GM18519 (cell line): ENCODE measurements around the gene MYO5B.

Experiments
- ATAC-seq: cut with Tn5 transposase; IDR thresholded peaks from one replicate; pipeline ENCODE4 v1.9.1; 2021; ENCODE audit warnings: mild to moderate bottlenecking, moderate library complexity; ENCODE audit not compliant: unreplicated experiment, low FRiP score

Gene MYO5B

DNA sequence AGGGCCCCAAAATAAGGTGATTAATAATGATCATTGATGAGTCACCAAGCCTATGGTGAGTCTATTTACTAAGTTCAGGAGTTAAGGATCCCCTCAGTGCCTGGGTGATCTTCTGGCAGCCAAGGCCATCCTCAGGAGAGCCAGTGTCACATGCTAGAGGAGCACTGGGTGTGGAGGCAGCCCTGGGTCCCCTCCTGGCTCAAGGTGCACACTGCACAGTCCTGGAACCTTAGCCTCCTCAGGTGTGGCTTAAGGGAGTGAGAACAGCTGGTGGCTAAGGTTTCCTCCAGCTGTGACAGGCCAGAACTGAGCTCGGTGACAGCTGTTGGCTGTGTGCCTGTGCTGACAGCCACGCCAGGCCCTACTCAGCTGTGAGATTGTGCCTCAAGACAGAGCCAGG lies 329.5 kb downstream of the MYO5B start:
- ATAC-seq = no peak

DNA sequence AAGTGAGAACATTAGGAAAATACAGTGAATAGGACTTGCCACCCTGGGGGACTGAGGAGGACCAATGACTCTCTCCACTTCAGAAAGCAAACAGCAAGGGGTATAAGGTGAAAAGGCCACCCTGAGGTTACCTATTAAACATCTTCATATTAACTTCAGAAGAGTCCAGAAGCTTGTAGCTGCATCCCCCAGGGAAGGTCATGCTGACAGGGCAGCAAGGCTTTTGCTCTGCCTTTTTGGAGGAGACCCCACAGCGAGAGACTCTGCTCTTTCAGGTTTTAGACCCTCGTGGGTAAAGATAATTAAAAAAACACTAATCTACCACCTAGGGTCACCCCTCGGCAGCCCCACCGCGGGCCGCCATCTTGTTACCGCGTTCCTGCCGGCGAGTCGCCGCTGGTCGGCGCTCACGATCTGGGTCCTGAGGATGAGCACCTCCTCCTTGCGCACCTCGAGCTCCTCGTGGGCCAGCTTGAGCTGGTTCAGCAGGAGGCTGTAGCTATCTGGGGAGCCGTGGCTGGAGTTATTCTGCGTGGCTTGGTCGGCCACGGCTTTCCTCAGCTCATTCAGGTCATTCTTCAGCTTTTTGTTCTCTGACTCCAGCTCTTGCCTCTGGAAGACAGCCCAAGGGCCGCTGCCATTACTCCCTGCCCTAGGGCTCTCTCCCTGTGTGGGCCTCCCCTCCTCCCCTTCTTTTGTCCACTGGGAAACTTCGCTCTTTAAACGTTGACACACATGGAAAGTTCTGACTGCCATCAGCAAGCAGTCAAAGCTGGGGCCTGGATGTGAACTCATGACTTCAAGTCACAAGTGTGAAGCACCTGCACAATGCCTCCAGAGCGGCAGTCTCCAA lies 331.0 kb downstream of the MYO5B start:
- no peak for ATAC-seq

DNA sequence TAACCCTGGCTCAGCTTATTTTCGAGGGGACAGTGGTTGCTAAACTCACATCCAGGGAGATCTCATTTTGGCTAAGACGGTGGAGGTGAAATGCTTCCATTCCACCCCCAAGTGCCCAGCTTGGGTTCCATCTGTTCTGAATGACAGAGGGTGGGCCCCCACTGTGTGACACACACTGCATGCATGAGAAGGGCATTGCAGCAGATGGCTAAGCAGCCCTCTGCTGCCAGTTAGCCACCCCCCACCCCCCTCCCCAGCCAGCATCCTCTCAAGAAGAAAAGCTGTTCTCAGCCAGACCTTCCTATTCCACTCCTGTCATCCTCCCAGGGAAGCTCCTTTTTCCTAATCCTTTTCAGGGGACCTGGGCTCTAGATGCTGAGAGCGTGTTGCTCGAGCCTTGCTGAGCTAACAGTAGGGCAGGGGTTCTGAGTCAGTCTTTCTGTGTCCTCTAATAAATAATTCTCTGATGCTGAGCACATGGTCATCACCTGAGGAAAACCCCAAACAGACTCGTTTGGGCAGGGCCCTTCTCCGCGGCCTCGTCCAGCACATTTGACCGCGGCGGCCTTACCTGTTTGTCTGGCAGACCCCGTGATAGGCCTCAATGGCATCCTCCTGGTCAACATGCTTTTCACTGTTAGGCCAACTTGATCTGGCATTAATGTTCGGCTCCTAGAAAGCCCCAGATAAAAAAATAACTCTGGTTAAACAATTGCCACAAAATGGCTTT lies 332.1 kb downstream of the MYO5B start:
- no peak for ATAC-seq

DNA sequence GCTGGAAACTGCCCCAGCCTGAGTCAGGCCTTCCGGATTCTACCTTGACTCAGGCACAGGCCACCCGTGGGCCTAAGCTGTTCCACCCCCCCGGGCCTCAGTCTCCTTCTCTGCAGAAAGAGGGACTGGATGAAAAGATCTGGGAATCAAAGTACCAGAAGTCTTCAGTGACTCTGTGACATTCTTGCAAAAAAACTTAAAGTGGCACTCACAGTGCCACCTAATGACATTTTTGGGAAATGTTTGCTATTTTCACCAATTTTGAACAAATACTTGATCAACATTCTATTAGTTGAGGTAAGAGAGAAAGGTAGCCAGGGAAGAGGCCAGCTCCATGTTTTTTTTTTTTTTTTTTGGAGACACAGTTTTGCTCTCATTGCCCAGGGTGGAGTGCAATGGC lies 333.3 kb downstream of the MYO5B start:
- no peak for ATAC-seq

DNA sequence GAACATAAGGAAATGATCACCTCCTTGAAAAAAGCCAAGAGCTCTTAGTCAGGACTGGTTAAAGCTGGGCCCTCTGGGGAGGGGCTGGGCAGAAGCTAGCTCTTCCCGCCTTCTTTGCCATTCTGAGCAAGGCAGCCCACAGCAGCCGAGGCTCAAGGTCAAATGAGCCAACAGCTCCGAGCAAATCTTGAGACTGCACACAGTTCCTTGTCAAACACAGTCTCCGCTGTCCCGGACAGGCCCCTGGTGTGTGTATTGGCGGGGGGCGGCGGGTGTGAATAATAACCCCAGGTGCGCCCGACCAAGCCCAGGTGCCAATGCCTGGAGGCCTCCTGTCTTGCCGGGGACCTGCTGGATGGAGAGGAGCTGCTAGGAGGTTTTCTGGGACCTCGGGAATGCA lies 335.2 kb downstream of the MYO5B start:
- ATAC-seq = no peak

DNA sequence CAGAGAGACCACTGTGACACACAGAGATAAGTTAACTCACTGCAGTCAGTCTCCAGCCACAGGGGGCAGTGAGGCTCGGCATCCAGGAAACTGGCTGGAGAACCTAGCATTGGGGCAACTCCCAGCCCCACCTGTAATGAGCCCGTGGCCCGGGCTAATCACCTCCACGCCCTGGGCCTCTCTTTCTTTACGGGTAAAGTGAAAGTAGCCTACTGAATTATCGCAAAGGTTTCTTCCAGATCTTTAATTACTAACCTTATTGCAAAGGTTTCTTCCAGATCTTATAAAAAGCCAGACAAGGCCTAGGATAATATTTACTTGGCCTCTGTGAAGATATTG lies 336.0 kb downstream of the MYO5B start:
- ATAC-seq = no peak

DNA sequence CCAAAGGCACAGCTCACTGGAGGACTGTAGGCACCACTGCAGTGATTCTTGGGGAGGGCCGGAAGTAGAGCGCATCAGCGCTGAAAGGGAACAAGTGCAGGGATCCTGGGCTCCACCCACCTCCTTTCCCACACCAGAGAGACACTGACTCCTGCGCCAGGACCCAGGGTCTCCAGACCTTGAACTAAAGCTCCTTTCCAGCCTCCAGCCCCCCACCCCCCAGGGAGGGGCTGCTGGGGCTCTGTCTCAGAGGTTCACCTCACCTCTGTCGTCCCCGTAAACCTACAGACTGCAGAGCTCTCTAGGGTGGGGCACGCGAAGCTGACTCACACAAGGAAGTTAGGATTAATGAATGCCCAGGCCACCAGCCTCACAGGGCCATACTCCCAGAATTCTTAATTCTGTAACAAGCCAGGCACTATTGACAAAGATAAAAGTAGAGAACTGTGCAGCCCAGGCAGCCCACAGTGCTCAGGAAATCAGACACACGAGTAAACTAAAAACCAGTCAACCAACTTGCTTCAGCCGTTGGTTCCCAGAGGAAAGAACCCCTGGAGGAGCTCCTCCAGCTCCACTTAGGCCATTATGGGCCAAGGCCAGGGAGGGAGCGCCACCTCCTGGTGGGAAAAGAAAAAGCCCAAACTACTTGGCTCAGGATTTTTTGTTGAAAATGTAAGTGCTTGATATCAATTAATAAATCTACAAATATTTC lies 336.5 kb downstream of the MYO5B start:
- no peak for ATAC-seq

DNA sequence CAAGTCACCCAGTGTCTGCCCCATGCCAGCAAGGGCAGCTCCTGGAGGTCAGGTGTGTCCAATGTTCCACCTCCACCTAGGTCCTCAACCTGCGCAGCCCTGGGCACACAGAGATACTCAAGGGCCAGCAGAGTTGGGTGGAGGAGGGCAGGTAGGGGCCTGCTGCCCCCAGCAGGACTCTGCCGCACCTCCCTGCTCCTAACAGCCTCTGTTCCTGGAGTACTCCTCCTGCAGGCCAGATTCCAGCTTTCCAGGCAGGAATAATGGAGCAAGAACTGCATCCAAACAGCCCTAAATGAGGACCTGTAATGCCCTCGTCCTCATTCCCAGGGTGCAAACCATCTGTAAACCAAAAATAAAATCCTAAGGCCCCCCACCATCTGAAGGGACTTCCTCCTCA lies 337.2 kb downstream of the MYO5B start:
- ATAC-seq = no peak

DNA sequence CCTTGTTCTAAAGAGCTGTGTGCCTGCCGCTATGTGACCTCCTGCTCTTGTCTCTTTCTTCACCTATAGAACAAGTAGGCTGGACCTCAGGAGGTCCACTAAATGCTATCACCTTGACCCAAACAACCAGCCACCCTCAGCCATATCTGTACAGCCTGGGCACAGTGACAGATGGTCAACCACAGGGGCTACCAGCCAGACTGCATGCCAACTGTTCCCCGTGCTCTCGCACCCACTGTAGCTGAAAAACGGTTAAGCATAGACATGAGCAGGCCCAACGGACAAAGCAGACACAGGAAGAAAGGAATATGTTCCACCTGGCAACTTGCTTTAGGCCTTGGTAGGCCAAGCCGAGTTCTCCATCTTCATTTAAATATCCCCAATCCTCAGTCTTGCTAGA lies 338.5 kb downstream of the MYO5B start:
- no peak for ATAC-seq

DNA sequence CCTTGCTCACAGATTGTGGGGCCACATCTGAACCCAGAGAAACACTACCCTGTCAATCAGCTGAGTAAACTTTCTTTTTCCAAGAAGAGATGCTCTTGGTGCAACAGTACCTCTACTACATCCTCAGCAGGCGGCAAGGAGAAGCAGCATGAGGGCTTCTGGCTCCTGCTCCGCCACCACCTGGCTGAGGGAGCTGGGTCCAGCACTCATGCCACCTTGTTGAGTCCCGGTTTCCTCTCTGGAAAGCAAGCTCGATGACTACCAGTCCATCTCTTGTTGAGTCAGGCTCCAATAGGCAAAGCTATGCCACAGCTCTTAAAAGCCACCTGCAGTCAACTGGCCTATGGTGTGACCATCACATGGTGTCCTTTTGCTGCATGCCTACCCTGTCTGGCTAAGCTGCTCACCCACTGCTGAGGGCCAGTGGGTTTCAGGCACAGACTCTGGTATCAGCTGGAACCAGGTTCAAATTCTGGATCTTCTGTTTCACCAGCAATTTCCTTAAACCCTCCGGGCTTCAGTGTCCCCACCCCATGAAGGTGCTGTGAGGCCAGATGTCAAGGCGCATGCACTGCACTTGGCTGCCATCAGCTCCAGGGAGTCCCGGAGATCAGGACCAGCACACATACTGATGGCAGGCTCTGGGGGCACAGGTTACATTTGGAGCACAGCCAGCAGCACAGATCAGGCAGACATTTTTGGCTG lies 339.1 kb downstream of the MYO5B start:
- ATAC-seq = no peak

DNA sequence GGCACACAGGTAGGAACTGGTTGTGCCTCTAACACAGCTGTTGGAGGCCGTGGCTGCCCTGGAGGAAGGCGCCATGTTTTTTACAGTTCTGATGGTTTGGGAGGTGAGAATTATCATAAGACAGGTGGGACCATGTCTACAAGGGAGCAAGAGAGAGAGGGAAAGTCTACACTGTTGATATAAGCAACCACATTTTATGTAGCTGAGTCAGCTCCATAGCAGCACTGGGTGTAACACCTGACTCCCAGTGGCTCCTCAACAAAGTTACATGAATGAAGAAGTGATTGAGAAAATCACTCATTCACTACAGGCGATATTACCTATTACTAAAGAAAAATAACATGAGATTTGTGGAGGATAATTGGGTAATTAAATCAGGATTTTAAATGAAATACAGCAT lies 340.3 kb downstream of the MYO5B start:
- ATAC-seq = no peak

DNA sequence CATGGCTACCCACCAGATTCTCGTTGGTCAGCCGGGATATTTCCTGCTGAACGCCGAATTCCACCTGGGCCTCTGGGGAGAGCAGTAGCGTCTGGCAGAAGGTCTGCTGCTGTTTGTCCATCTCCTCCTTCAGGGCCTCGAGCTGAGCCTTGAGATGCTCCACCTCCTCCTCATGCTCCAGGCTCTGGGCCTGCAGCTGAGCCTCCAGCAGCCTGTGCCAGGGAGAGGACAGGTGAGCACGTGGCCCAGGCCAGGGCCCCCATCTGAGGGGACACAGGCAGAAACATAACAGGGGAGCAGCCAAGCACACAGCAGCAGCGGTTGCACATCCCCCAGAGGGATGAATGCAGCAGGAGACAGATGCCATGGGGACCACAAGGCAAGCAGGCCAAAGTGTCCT lies 341.5 kb downstream of the MYO5B start:
- no peak for ATAC-seq

DNA sequence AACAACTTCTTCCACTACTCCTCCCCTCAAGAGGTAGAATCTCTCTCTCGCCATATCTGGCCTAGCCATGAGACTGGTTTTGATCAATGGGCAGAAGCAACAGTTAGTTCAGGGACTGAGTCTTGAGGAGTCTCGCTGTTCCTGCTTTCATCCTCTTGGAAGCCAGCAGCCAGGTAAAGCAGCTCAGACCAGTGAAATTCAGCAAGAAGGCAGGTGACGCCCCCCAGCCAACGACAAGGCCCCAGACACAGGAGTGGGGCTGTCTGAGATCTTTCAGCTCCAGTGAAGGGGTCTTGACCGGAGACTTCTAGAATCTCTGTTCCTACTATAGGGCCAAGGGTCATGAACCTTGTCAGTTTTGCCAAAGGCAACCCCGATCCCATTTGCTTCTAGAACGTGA lies 341.9 kb downstream of the MYO5B start:
- ATAC-seq = no peak

DNA sequence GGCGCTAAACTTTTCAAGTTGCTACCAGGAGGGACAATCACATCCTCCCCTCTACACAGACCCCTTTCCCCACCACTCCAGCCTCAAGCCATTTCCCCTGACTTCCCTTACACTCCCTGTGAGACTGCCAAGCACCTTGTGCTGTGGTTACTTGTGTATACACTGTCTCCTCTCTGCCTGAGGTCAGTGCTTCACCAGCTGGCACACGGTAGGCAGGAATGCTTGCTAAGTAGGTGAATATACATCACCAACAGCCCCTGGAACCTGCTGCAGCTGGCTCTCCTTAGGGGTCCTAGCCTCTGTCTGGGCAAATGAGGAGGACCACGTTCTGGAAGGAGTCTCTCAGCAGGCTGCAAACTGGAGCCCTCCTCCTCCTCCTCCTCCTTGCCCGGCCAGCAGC lies 343.3 kb downstream of the MYO5B start:
- no peak for ATAC-seq

DNA sequence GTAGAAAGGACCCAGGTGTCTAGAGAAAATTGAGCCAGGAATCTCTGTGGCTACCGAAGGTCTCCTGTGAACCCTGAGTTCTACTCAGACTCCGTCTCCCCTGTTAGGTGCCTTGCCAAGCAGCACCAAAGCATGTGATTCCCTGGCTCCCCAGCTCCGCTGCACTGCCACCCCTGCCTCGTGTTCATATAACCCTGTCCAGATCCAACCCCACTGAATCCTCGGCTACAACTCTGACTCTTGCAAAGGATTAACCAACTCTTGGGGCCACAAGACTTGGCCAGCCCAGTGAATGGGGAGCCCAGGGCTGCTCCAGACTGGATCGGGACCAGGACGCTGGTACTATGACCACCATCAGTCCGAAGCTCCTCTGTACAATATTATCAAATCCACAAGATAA lies 344.3 kb downstream of the MYO5B start:
- no peak for ATAC-seq

DNA sequence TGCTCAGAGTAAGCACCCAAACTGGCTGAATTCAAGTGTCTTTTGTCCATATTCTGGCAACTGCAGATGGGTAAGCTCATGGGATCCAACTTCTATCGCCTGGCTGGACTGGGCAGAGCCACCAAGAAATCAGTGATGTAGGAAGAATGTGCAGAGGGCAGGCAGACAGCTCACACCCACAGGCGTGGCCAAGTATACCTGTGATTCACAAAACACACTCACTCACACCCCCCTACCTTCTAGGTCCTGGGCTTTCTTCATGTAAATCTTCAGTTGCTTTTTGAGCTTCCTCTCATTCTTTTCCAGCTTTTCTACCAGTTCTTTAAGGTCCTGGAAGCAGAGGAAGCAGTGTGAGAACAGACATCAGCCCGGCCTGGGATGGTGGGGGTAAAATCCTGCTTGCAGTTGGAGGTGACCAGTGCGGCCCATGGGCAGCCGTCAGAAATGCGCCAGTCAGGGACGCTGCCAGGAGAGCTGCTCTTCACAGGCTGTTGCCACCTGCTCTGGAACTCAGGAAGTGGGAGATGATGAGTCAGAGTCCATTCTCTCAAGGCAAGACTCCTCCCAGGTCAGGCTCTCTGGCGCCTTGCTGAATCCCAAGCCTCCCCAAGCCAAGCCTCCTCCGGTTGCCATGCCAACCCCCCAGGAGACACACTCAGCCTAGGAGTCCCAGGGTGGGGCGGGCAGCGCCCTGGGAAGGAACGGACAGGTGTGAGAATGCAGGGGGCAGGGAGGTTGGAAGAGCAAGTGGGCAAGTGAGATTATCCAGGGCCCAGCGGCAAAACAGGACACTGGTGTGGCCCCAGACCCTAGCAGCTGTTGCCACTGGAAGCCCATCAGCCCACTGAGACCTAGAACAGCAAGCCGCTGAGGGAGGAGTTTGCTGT lies 345.4 kb downstream of the MYO5B start:
- ATAC-seq = no peak

DNA sequence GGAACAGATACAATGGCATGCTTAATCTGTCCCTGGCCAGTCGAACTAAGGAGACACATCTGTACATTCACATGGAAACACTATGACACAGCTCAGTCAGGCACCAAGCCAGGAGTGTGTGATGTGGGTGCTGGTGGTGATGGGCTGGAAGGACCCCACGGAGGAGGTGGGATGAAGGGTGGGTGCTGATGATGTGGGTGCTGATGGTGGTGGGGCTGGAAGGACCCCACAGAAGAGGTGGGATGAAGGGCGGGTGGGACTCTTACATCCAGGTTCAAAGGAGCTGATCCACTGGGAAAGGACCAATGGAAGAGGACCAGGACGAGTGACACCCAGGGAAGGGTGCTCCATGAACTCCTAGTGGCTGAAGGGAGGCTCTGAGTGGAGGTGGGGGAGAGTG lies 346.8 kb downstream of the MYO5B start:
- no peak for ATAC-seq

DNA sequence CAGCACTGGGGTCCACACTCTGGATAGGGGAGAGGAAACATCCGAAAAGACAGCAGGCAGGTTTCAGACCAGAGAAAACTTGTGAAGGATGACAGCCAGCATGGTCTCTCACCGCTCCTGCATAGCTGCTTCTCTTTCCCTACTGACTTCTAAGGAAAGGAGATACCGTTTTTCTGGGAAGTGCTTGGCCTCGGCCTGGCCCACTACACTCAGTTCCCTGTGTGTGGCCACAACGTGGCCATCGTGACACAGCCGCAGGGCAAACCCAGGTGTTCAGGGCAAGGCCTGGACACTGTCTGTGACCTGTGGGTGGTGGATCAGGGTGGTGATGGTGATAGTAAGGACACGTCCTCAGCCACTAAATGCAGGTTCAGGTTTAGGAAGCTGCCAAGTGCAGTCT lies 347.4 kb downstream of the MYO5B start:
- ATAC-seq = no peak

DNA sequence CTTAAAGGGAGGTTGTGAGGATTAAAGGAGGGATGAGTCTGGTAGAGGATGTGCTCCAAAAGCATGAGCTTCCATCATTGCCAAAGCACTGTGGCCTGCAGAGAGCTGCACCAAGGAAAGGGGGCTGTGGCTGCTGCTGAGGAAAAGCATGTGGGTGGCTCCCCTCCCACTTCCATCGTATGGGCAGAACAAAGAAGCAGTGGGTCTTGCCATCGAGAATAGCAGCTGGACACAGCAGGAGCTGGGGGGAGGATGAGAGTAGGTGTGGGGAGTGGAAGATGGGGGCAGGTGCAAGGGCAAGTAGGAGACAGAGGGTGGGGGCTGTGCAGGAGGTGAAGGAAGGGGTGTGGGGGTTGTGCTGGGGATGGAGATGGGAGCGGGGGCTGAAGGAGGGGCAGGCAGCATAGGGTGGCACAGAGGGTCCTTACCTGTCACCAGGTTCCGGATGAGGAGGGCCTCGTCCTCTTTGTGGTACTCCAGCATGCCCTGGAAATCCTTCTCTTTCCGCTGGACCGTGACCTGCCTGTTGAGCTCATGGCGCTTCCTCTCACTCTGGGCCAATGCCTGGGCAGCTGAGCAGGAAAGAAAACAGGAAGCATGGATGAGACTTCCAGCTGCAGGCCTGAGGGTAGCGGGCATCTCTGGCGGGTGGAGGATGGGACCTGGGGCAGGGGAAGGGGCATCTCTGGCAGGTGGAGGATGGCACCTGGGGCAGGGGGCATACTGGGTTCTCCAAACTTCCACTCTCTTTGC lies 348.1 kb downstream of the MYO5B start:
- ATAC-seq = no peak

DNA sequence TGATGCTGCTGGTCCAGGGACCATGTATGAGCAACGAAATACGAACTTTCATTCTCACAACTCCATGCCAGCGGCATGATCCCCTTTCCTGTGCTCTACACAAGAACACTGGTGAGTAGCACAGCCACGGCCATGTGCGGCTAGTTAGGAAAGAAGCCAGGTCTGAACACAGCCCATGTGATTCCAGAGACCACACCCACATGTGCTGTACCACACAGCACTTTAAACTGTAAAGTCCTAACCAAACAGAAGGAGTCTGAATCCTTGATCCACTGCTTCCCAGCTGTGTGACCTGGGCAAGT lies 348.6 kb downstream of the MYO5B start:
- no peak for ATAC-seq
